HG03575 (cell line): Measurements from ENCODE around the gene SLBP.
A peak's percentile ranks its signal among the peaks of the same experiment; 100 is the strongest.

Experiments
- ATAC-seq: cut with Tn5 transposase; IDR thresholded peaks from one replicate; pipeline ENCODE4 v1.9.1; 2021; ENCODE audit not compliant: unreplicated experiment, insufficient number of reproducible peaks, low FRiP score; ENCODE audit errors: extremely low read depth

Gene SLBP

DNA sequence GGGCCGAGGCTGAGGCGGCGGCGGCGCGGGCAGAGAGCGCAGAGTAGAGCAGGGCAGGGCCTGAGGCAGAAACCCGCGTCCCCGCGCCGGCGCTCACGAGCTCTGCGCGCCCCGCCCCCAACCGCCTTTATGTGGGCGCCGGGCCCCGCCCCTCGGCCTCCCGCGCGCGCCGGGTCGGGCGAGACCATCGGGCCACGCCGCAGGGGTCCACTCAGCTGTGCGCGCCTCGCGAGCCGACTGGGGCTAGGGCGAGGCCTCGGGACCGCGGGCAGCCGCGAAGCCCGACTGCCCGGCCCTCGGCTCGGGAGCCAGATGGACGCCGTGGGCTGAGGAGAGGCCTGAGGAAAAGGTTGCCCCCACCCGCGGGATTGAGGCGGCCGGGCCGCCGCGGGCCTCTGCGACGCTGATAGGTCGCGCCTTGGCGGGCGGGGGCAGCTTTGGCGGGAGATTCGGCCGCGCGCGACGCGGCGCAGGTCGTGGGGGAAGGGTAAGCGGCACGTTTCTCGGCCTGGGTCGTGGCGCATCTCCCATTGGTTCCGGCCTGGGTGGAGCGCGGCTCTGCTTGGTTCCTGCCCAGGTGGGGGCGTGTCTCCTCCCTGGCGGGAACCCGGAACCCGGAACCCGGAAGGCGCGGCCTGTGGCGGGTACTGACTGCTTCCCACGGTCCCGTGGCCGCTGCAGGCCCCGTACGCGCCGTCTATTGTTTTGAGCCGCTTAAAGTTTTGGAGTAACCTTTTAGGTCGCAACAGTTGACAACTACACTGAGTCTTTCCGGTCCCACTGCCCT, at the start of gene SLBP:
Gene SLBP (minus strand): TSS at position 104 of the 787 bp plus-strand sequence. CDS start 131 bp downstream, outside the sequence.
- ATAC-seq = peak; percentile 32

DNA sequence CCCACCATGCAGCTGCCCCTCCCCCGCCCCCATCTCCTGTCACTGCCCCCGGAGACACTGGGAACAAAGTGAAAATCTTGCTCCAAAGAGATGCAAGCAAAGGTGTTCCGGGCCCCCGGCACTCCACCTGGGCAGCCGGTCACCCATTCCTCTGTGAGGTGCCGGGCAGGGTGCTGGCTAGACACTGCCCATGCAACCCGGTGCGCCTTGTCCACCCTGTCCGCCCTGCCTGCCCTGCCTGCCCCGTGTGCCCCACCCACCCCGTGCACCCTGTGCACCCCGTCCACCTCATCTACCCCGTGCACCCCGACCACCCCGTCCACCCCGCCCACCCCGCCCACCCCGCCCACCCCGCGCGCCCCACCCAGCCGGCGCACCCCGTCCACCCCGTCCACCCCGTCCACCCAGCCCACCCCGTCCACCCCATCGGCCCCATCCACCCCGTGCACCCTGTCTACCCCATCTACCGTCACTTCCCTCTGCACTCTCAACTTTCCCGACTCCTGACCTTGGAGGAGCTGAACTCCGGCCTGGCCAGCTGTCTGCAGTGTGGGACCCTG, 49.1 kb upstream of the SLBP start:
- ATAC-seq = no peak

GRCh38 chr4:1760521-1761071, 48.5 kb upstream of the SLBP start:
- no peak for ATAC-seq

GRCh38 chr4:1759818-1760223, 47.7 kb upstream of the SLBP start:
- no peak for ATAC-seq

GRCh38 chr4:1759170-1759817, 47.2 kb upstream of the SLBP start:
- ATAC-seq = no peak

DNA sequence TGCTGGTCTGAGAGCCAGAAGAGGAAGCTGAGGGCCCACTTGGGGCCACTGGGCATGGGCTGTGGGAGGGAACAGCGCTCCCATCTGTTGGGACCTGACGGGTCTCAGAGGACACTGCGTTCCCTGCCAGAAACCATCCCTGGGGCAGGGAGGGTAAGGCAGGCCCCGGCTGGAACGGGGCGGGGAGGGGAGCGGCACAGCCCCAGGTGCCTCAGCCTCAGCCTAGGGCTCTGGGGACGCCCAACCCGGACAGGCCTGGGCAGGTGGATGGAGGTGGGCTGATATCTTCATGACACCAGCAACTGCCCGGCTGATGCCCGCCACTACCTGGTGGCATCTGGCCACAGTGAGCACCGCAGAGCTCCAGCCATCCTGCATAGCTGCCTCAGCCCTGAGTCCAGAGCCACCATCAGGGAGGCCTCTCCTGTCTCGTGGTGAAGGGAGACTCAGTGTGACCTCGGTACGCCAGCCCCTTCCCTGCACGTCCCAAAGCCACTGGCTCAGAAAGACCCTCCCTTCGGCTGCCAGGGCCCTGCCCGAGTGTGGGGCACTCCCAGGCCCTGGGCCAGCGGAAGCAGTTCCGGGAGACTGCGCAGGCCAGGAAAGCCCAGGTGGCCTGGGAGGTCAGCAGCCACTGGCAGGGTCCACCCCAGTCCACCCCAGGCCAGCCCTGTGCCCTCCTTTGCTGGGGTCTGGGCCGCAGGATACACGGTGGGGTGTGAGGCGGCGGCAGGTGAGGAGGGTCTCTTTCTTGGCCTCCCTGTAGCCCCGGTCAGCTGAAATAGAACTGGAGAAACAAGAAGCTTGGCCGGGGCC, 46.4 kb upstream of the SLBP start:
- ATAC-seq = no peak

DNA sequence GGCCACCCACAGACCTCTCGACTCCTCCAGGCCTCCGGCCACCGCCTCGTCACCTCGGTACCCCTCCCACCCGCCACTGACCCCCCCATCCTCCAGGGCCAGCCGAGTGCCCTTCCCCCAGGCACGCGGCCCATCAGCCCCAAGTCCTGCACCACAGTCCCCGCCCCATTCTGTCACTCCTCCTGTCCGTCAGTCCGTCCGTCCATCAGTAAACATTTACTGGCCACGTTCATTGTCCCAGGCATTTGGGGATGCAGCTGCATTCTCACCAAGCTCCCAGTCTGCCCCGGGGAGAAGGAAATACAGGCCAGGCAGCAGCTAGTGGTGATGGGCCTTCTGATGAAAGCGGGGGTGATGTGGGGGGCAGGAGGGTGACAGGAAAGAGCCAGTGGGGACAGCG, 45.7 kb upstream of the SLBP start:
- ATAC-seq = no peak

DNA sequence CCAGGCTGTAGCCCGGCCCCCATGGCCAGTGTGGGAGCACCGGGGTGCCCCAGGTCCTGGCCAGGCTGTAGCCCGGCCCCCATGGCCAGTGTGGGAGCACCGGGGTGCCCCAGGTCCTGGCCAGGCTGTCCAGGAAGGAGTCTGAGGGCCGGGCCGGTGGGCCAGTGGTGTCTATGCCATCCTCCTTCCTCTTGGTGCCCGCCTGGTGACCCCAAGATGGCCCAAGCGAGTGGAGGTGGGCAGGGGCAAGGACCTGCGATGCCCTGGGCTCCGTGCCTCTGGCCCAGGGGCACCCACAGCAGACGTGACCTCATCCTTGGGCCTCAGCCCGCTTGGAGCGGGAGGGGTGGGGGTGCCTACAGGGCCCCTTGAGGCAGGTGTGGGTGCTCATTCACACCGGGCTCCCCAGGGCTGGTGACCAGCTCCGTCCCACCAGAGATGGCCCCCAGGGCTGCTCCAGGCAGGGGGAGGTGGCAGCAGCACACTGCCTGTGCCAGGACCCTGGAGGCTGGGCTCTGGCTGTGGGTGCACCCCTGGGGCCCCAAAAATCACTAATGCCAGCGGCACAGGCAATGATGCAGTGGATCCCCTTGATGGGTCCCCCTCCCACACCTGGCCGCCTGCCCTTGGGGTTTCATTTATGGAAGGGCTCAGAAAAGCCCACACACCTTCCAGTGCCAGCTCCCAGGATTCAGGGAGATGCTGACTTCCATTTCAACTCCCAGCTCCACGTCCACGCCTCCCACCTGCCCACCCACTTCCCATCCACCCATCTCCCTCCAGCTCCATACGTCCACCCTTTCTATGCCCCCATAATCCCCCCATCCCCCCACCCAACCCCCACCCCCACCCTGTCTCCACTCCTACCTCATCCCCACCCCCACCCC, 45.0 kb upstream of the SLBP start:
- ATAC-seq = no peak

DNA sequence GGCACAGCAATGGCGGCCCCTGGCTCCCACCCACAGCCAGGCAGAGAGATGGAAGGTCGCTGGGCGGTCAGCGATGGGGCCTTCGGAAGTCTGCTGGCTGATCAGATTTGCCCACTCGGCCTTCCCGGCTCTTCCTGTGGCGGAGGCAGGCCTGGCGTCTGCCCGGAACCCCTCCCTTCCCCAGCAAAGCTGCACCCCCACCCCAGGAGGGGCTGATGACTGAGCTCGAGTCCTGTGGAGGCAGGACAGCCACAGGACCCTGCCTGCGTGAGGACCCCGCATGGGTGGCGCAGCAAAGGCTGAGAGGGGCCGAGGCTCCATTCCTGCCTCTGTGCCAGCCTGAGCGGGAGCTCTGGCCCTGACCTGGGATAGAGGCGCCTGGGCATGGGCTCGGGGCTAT, 44.0 kb upstream of the SLBP start:
- ATAC-seq = no peak

DNA sequence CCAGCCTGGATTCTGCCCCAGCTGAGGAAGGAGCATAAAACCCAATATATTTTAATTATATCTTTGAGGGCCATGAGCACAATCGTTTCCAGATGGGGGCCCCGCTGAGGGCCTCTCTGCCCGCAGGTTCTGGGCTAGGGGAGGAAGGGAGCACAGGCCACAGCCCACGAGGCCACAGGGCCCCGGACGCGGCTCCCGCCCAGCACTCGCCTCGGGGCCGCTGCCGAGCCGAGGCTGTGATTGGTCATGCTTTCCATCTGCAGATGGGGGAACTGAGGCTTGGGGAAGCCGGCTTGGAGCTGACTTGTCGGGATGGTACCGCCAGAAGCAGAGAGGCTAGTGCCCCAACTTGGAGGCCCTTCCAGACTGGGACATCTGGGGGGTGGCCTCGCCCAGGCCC, 43.2 kb upstream of the SLBP start:
- ATAC-seq = no peak

- ATAC-seq = no peak
These were observed 42.2 kb upstream of the SLBP start for GRCh38 chr4:1754336-1754735.

DNA sequence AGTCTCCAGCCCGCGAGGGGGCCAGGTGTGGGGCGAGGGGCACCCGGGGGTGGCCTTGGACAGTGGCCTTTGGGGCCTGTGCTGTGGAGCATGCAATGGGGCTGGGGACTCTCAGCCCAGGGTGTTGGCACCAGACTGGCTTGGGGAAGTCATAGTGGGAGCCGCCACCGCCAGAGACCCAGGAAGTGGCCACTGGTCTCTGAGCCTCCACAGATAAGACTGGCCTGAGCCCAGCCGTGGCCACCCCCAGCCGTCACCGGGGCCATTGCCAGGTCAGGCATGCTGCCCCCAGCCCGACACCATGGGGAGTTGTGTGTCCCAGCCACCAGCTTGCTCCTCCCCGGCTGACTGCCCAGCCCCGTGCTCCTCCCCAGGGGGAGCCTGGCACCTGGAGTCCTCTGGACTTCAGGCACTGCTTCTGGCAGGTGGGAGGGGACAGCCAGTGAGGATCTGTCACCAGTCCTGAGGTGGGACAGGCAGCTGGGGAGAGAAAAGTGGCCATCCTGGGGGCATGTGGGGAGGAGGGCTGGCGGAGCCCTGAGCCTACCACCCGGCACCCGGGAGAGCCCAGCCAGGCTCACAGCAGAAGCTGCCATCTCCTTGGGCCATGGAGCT, 41.7 kb upstream of the SLBP start:
- ATAC-seq = no peak

DNA sequence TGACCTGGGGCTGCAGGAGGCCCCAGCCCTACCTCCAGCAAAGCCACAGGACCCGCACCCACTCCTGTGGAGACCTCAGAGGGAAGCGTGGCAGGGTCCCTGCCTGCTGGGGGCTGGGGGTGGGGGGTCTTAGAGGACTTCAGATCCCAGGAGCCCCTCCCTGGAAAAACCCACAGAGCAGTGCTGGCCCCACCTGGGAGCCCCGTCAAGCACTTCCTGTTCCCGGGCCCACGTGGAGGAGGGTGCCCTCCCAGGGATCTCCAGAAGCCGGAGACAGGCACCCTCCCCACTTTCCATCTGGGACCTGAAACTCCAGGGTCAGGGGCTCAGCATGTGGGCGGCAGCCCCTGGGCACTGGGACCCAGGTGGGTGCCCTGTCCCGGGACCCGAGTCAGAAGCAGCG, 41.2 kb upstream of the SLBP start:
- no peak for ATAC-seq

GRCh38 chr4:1752284-1753041, 40.3 kb upstream of the SLBP start:
- no peak for ATAC-seq

GRCh38 chr4:1751919-1752283, 39.8 kb upstream of the SLBP start:
- no peak for ATAC-seq

GRCh38 chr4:1751155-1751918, 39.2 kb upstream of the SLBP start:
- no peak for ATAC-seq
